Ovary (tissue), 9 donors: ENCODE results near the gene RYR3. TPM values are rescaled to one million over a fixed set of nuclear protein-coding genes. Genes with fewer than 3 reads are reported as not detected.

Experiments
- DNase-seq, 5 donors: peaks; one replicate each; pipeline ENCODE4 v3.0.0-alpha.2; 2019 to 2020
- H3K27ac ChIP-seq, 2 donors: fragments of 200-600 bp; one replicate each; pipeline versions ENCODE4 v1.5.1 to v1.8.0; 2019 to 2022
- H3K27me3 ChIP-seq: fragments of 200-600 bp; one replicate; pipeline ENCODE4 v1.8.0; 2022
- H3K36me3 ChIP-seq: fragments of 200-600 bp; sonication (generic); one replicate; pipeline ENCODE4 v1.5.1; 2019
- H3K4me1 ChIP-seq: one replicate; pipeline ENCODE4 v1.8.1; 2013; ENCODE audit warnings: mild to moderate bottlenecking, moderate library complexity; ENCODE audit not compliant: insufficient read depth
- H3K4me3 ChIP-seq: fragments of 200-600 bp; sonication (generic); one replicate; pipeline ENCODE4 v1.5.1; 2017
- H3K9me3 ChIP-seq, 2 donors: fragments of 200-600 bp in 1 of 2; sonication (generic) in 1 of 2; one replicate each; pipeline versions ENCODE4 v1.5.1 to v1.8.1; 2013 to 2019; ENCODE audit warnings: mild to moderate bottlenecking in 1 of 2, moderate library complexity in 1 of 2
- CTCF ChIP-seq, 3 donors: fragments of 450-650 bp in 2 of 3; fragments of 200-600 bp in 1 of 3; IDR thresholded peaks; one replicate each; pipeline versions ENCODE4 v1.5.1 to v1.8.0; 2016 to 2022; ENCODE audit warnings: antibody characterized with exemption in 3 of 3, mild to moderate bottlenecking in 1 of 3
- EP300 ChIP-seq: sonication (generic); formaldehyde crosslinking; IDR thresholded peaks from one replicate; pipeline ENCODE4 v1.6.1; 2017; ENCODE audit warnings: antibody characterized with exemption
- POLR2A ChIP-seq: fragments of 450-650 bp; IDR thresholded peaks from one replicate; pipeline ENCODE4 v1.6.1; 2017; ENCODE audit warnings: antibody characterized with exemption, mild to moderate bottlenecking, moderate library complexity
- WGBS, 3 donors: extraction: QIAGEN DNeasy Blood & Tissue Kit in 1 of 3; methylation state at CpG; one replicate each; pipeline versions ENCODE4 v1.1.5 to v1.1.7; 2013 to 2017; 5-methylcytosine and 5-hydroxymethylcytosine counted together
- intact Hi-C, 4 donors: fragments of 100-400 bp; cut with DNase I; formaldehyde crosslinking; loops; one replicate each; pipeline versions ENCODE4 v1.11.0 to v1.15.1; 2022 to 2023
- polyA plus RNA-seq, 2 donors: library from polyadenylated mRNA; stranded (reverse); fragments of 200-250 nt in 1 of 2; fragments of 350-450 nt in 1 of 2; fragmentation: Illumina TruSeq in 1 of 2; extraction: RNeasy Lipid Tissue Mini Kit (QIAGEN cat#74804) in 1 of 2; gene quantifications; one replicate each; pipeline ENCODE4 v1.2.3, GENCODE V29; 2013 to 2014
- total RNA-seq, 7 donors: library from RNA; depleted of rRNA in 2 of 7; stranded (reverse); fragments of >200 nt in 2 of 7; fragmentation: NEBNext Ultra II Directional in 3 of 7; extraction: Animal tissue kit (Norgen Biotek cat#: 25700) in 3 of 7; gene quantifications; one replicate each; pipeline versions ENCODE4 v1.1.0 to v1.2.4, GENCODE V29; 2016 to 2023
- donor health status: DM: no; HTN: no; CAD: no; lungs with moderate emphysema.
- donor health status: DM: no; HTN: no; CAD: no.
- donor health status: Bipolar disorder and iron deficiency.
- donor health status: DM: yes; HTN: yes; CAD: no.
- donor health status: DM: no; HTN: no; CAD: no.
- donor health status: DM: yes; HTN: yes; CAD: no.

The RYR3 gene
- total and polyA plus RNA-seq, 9 donors, result 0.52 to 6.0 (median 0.96) TPM

- TF ChIP-seq EP300 (no peak), POLR2A (no peak), CTCF (IDR thresholded peaks at IDR 0.05) (no peak)
- Histone ChIP-seq H3K36me3 (no peaks in the 10 kb centered on the region), H3K9me3 (peaks cover 0 to 2% of the 10 kb centered on the region in 2 donors), H3K27ac (no peak overlapping the region), H3K4me3 (no peak overlapping the region), H3K27me3 (no peaks in the 10 kb centered on the region), H3K4me1 (no peaks in the 10 kb centered on the region)
- intact Hi-C loops, result no loop called here
- 51 to 59% (median 59%) methylated on average over 7 of the region's 7 CpGs for WGBS, 3 donors
- DNase-seq, result no peak
Observed at GRCh38 chr15:33766389-33766788, 455.6 kb downstream of the RYR3 start.

GRCh38 chr15:33768670-33769190 lies 458.0 kb downstream of the RYR3 start:
- 68 to 77% (median 73%) methylated on average over 6 of the region's 6 CpGs for WGBS, 3 donors
- H3K36me3 ChIP-seq, result no peaks in the 10 kb centered on the region
- DNase-seq, result no peak
- no peaks in the 10 kb centered on the region for H3K4me1 ChIP-seq
- intact Hi-C loops, result no loop called here
- H3K27ac ChIP-seq, result no peak overlapping the region
- TF ChIP-seq POLR2A (no peak), EP300 (no peak), CTCF (IDR thresholded peaks at IDR 0.05) (no peak)
- H3K4me3 ChIP-seq, result no peak overlapping the region
- no peaks in the 10 kb centered on the region for H3K27me3 ChIP-seq
- H3K9me3 ChIP-seq, result peaks cover 0 to 2% of the 10 kb centered on the region in 2 donors

- no peak overlapping the region for H3K27ac ChIP-seq
- DNase-seq, result no peak
- no peaks in the 10 kb centered on the region for H3K27me3 ChIP-seq
- H3K9me3 ChIP-seq, result no peaks in the 10 kb centered on the region
- H3K4me3 ChIP-seq, result no peak overlapping the region
- TF ChIP-seq POLR2A, result no peak
- TF ChIP-seq EP300, result no peak
- no peak for TF ChIP-seq CTCF (IDR thresholded peaks at IDR 0.05)
- 59 to 75% (median 67%) methylated on average over 3 of the region's 3 CpGs for WGBS, 3 donors
- intact Hi-C loops, result no loop called here
- H3K36me3 ChIP-seq, result no peaks in the 10 kb centered on the region
- no peaks in the 10 kb centered on the region for H3K4me1 ChIP-seq
Observed at GRCh38 chr15:33773969-33774368, 463.2 kb downstream of the RYR3 start.

- no peaks in the 10 kb centered on the region for H3K4me1 ChIP-seq
- TF ChIP-seq EP300, result no peak
- no peak for TF ChIP-seq POLR2A
- no peak for TF ChIP-seq CTCF (IDR thresholded peaks at IDR 0.05)
- H3K9me3 ChIP-seq, result no peaks in the 10 kb centered on the region
- H3K27ac ChIP-seq, result no peak overlapping the region
- 54 to 68% (median 57%) methylated on average over 2 of the region's 2 CpGs for WGBS, 3 donors
- intact Hi-C loops, result no loop called here
- H3K27me3 ChIP-seq, result no peaks in the 10 kb centered on the region
- no peak for DNase-seq
- no peak overlapping the region for H3K4me3 ChIP-seq
- H3K36me3 ChIP-seq, result no peaks in the 10 kb centered on the region
Observed at GRCh38 chr15:33778852-33779251, 468.1 kb downstream of the RYR3 start.
